Heart right ventricle (tissue), 16 donors: ENCODE results near the gene ZNF581. TPM values are rescaled to one million over a fixed set of nuclear protein-coding genes. Genes with fewer than 3 reads are reported as not detected.

Source experiments
- ATAC-seq, 8 donors: fragments of 200-7000 bp; cut with Tn5 transposase; one replicate each; pipeline ENCODE4 v1.9.1; 2020; ENCODE audit warnings: mild to moderate bottlenecking in 8 of 8, moderate library complexity in 8 of 8, moderate number of reproducible peaks in 1 of 8
- DNase-seq, 2 donors: peaks; one replicate each; pipeline ENCODE4 v3.0.0-alpha.2; 2020
- H3K27ac ChIP-seq, 10 donors: fragments of 200-600 bp; sonication (generic) in 2 of 10; one replicate each; pipeline versions ENCODE4 v1.5.0 to v1.8.0; 2020 to 2022; ENCODE audit warnings: mild to moderate bottlenecking in 3 of 10
- H3K27me3 ChIP-seq, 7 donors: fragments of 200-600 bp; one replicate each; pipeline ENCODE4 v1.8.0; 2021 to 2022; ENCODE audit warnings: mild to moderate bottlenecking in 2 of 7
- H3K36me3 ChIP-seq, 9 donors: fragments of 200-600 bp; sonication (generic) in 1 of 9; one replicate each; pipeline versions ENCODE4 v1.5.0 to v1.8.0; 2020 to 2022; ENCODE audit warnings: mild to moderate bottlenecking in 2 of 9
- H3K4me1 ChIP-seq, 9 donors: fragments of 200-600 bp; sonication (generic) in 1 of 9; one replicate each; pipeline versions ENCODE4 v1.5.0 to v1.8.0; 2020 to 2022; ENCODE audit warnings: mild to moderate bottlenecking in 4 of 9
- H3K4me3 ChIP-seq, 10 donors: fragments of 200-600 bp; sonication (generic) in 2 of 10; one replicate each; pipeline versions ENCODE4 v1.5.0 to v1.8.0; 2020 to 2022; ENCODE audit warnings: mild to moderate bottlenecking in 7 of 10, moderate library complexity in 2 of 10
- H3K9me3 ChIP-seq, 11 donors: fragments of 200-600 bp in 10 of 11; sonication (generic) in 2 of 11; one replicate each; pipeline versions ENCODE4 v1.5.0 to v1.8.0; 2013 to 2022; ENCODE audit warnings: mild to moderate bottlenecking in 2 of 11, control low read depth in 1 of 11, moderate library complexity in 1 of 11
- WGBS, 2 donors: extraction: QIAGEN DNeasy Blood & Tissue Kit; methylation state at CpG; one replicate each; pipeline ENCODE4 v1.1.7; 2013; ENCODE audit warnings: inconsistent platforms in 1 of 2; 5-methylcytosine and 5-hydroxymethylcytosine counted together
- intact Hi-C, 10 donors: fragments of 100-400 bp; cut with DNase I; formaldehyde crosslinking; loops; one replicate each; pipeline versions ENCODE4 v1.11.1 to v1.14.2; 2022
- polyA plus RNA-seq, 2 donors: library from polyadenylated mRNA; stranded (reverse); fragments of 200-250 nt; gene quantifications; one replicate each; pipeline ENCODE4 v1.2.3, GENCODE V29; 2013
- total RNA-seq, 10 donors: library from RNA; stranded (reverse); fragmentation: NEBNext Ultra II Directional in 3 of 10; extraction: Animal tissue kit (Norgen Biotek cat#: 25700) in 3 of 10; gene quantifications; one replicate each; pipeline versions ENCODE4 v1.2.1 to v1.2.4, GENCODE V29; 2021 to 2023
- TF ChIP-seq, protein P1 (sequence below), 9 donors: fragments of 200-600 bp; sonication (generic) in 2 of 9; IDR thresholded peaks; one replicate each; pipeline versions ENCODE4 v1.5.0 to v1.8.0; 2021 to 2022; ENCODE audit warnings: antibody characterized with exemption in 9 of 9, mild to moderate bottlenecking in 5 of 9, moderate library complexity in 1 of 9
- donor health status: Arrhythmogenic right ventricular cardiomyopathy.
- donor health status: ischemic (EF 13 %, LVEDD 7.1; RV severe dilation, severe dysfunction).
- donor health status: healthy with polysubstance abuse.
- donor health status: DM: no; HTN: yes; CAD: no.
- donor health status: DM: no; HTN: no; CAD: no.
- donor health status: ischemic (EF 25% LVEDD 6.9; RV normal size, moderate dysfunction).
- donor health status: ischemic (EF 25% LVEDD 5.7; RV mildly dilated, moderate dysfunction).
- donor health status: healthy.
- donor health status: DM: yes; HTN: yes; CAD: no.
- donor health status: Ischemic cardiomyopathy.
- donor health status: ischemic (EF 35%, LVEDD 5.7; RV mildly dilated, moderate dysfunction).
- donor health status: nonischemic (EF 11% LVEDD 7.7; RV severe dilation, severe dysfunction).
- donor health status: DM: yes; HTN: yes; CAD: no.
- donor health status: PGD.
- donor health status: ischemic (EF 29% LVEDD 5.4; RV normal size, mild dysfunction).
- donor health status: nonischemic (EF 23%, LVEDD 6.1; RV moderate dilation, normal function).

Gene ZNF581
- total and polyA plus RNA-seq, 12 donors: 4.0 to 15.6 (median 6.5) TPM

DNA sequence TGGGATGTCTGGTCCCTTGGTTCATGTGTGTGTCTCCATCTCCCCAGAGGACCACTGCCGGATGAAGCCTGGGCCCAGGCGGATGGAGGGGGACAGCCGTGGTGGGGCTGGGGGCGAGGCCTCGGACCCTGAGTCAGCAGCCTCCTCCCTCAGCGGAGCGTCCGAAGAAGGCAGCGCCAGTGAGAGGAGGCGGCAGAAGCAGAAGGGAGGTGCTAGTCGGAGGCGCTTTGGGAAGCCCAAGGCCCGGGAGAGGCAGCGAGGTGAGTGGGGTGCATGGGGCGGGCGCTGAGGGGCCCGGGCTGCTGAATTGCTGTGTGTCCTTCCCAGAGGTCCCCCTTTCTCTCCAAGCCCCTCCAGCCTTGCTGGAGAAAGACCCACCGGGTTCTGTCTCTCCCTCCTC lies 7.8 kb downstream of the ZNF581 start:
- WGBS, 2 donors: 82 to 88% methylated on average over 18 of the region's 18 CpGs
- intact Hi-C loops: no loop called here
- H3K4me1 ChIP-seq: peaks cover 18 to 47% (median 38%) of the 10 kb centered on the region in 9 donors
- TF ChIP-seq, protein P1, sequence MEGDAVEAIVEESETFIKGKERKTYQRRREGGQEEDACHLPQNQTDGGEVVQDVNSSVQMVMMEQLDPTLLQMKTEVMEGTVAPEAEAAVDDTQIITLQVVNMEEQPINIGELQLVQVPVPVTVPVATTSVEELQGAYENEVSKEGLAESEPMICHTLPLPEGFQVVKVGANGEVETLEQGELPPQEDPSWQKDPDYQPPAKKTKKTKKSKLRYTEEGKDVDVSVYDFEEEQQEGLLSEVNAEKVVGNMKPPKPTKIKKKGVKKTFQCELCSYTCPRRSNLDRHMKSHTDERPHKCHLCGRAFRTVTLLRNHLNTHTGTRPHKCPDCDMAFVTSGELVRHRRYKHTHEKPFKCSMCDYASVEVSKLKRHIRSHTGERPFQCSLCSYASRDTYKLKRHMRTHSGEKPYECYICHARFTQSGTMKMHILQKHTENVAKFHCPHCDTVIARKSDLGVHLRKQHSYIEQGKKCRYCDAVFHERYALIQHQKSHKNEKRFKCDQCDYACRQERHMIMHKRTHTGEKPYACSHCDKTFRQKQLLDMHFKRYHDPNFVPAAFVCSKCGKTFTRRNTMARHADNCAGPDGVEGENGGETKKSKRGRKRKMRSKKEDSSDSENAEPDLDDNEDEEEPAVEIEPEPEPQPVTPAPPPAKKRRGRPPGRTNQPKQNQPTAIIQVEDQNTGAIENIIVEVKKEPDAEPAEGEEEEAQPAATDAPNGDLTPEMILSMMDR (IDR thresholded peaks at IDR 0.05): no peak
- no peaks in the 10 kb centered on the region for H3K9me3 ChIP-seq
- no peak overlapping the region for H3K4me3 ChIP-seq
- no peak for DNase-seq
- H3K36me3 ChIP-seq: peaks cover 0 to 18% (median 0%) of the 10 kb centered on the region in 9 donors
- no peak overlapping the region for H3K27ac ChIP-seq
- H3K27me3 ChIP-seq: no peaks in the 10 kb centered on the region
- no peak for ATAC-seq

GRCh38 chr19:55652311-55653128 lies 9.1 kb downstream of the ZNF581 start:
- peaks cover 0 to 18% (median 0%) of the 10 kb centered on the region in 9 donors for H3K36me3 ChIP-seq
- H3K27ac ChIP-seq: peak overlapping the region in 8 of 10 donors; percentile 95 to 100 (median 99)
- H3K27me3 ChIP-seq: no peaks in the 10 kb centered on the region
- intact Hi-C loops: loop anchor here in 1 of 10 donors (1.0 kb wide), 1 partner anchor 17 kb away; no protein-coding TSS in a partner anchor
- TF ChIP-seq, protein P1 (IDR thresholded peaks at IDR 0.05): no peak
- H3K4me1 ChIP-seq: peaks cover 22 to 50% (median 44%) of the 10 kb centered on the region in 9 donors
- DNase-seq (peak in 1 of 2 donors; percentile 45), ATAC-seq (peak in 1 of 8 donors; percentile 0)
- no peaks in the 10 kb centered on the region for H3K9me3 ChIP-seq
- H3K4me3 ChIP-seq: no peak overlapping the region
- 70 to 78% methylated on average over 70 to 71 of the region's 71 CpGs for WGBS, 2 donors

DNA sequence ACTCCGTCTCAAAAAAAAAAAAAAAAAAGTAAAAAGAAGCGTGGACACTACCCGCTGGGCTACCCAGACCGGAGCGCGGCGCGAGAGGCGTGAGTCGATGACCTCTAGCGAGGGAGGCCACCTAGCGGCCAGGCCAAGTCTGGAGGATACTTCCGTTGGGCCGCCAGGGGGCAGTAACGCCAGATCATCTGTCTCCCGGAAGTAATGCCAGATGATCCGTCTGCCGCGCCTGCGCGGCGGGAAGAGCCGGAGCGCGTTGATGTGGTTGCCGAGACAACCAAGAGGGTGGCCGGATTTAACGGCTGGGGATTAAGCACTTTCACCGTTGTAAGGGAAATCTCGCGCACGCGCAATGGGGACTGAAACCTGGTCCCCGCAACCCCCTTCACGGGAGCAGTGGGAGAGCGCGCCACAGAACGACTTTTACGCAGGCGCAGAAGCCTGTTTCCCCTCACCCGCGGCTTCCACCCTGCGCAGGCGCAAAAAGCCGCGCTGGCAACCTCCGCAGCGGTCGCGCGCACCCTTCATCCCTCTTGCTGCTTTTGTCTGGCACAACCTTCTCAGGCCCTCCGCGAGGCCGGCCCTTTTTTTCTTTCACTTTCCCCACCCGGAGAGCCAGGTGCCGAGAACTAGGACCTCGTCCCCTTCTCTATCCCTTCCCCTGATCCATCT lies 10.3 kb downstream of the ZNF581 start:
- 0% methylated on average over 56 to 57 of the region's 57 CpGs for WGBS, 2 donors
- Histone ChIP-seq H3K4me1 (peaks cover 27 to 54% (median 48%) of the 10 kb centered on the region in 9 donors), H3K9me3 (no peaks in the 10 kb centered on the region), H3K36me3 (peaks cover 0 to 18% (median 0%) of the 10 kb centered on the region in 9 donors), H3K4me3 (peak overlapping the region; percentile 78 to 99 (median 90)), H3K27me3 (no peaks in the 10 kb centered on the region), H3K27ac (peak overlapping the region; percentile 95 to 100 (median 99))
- DNase-seq (peak; percentile 98), ATAC-seq (peak; percentile 63 to 85 (median 76))
- TF ChIP-seq, protein P1 (IDR thresholded peaks at IDR 0.05): peak; percentile 94 to 100 (median 99)
- intact Hi-C loops: loop anchor here in 3 of 10 donors (1.0 kb wide), 2 partner anchors 18 to 22 kb away; partner anchors contain the start of gene EPN1 (in 2 of the 3)

GRCh38 chr19:55654323-55654867 lies 10.9 kb downstream of the ZNF581 start:
- H3K36me3 ChIP-seq: peaks cover 0 to 22% (median 0%) of the 10 kb centered on the region in 9 donors
- H3K4me1 ChIP-seq: peaks cover 33 to 54% (median 48%) of the 10 kb centered on the region in 9 donors
- ATAC-seq: peak; percentile 77 to 89 (median 82)
- 0% methylated on average over 52 of the region's 52 CpGs for WGBS, 2 donors
- H3K4me3 ChIP-seq: peak overlapping the region; percentile 78 to 99 (median 90)
- intact Hi-C loops: loop anchor here in 2 of 10 donors (1.0 kb wide), 1 partner anchor 21 kb away; the partner anchor contains the start of gene EPN1 (in 2 of the 2)
- no peaks in the 10 kb centered on the region for H3K9me3 ChIP-seq
- peak overlapping the region; percentile 95 to 100 (median 99) for H3K27ac ChIP-seq
- H3K27me3 ChIP-seq: no peaks in the 10 kb centered on the region
- TF ChIP-seq, protein P1 (IDR thresholded peaks at IDR 0.05): no peak
- DNase-seq: peak; percentile 98 to 100
